ENCODE measurements around the gene FYN. TPM values are rescaled to one million over a fixed set of nuclear protein-coding genes. Genes with fewer than 3 reads are reported as not detected.

The FYN gene
- total and polyA plus RNA-seq, 2 of the 13 experiments (the other 11 are each of a cell fraction or from before 2014, with no cell fraction given): 15.5 to 24.6 TPM

GRCh38 chr6:111745186-111745585 lies 128.1 kb downstream of the FYN start:
- in situ Hi-C loops (cut with HindIII; ENCODE audit: extremely low pct_ligation_motif_present, low pct_unique_long_range_greater_than_20kb): no loop called here
- Histone ChIP-seq H3K79me2 (ENCODE audit: insufficient read depth, low read length) (no peaks in the 10 kb centered on the region), H3K36me3 (replicated peaks in 1 of 2; ENCODE audit: control insufficient read depth in 1 of 2, insufficient read depth in 2 of 2, low read length in 2 of 2) (no peaks in the 10 kb centered on the region), H3K4me2 (ENCODE audit: low read depth, low read length) (no peak overlapping the region), H3K9ac (ENCODE audit: insufficient read depth, low read depth, low read length) (no peak overlapping the region), H3K27ac (ENCODE audit: extremely low read length, insufficient read depth, low read length) (no peak overlapping the region), H3K4me1 (ENCODE audit: insufficient read depth, low read length) (no peaks in the 10 kb centered on the region), H3K27me3 (ENCODE audit: control insufficient read depth in 1 of 2, insufficient read depth in 2 of 2, low read length in 2 of 2) (no peaks in the 10 kb centered on the region), H3K4me3 (replicated peaks in 1 of 3; ENCODE audit: insufficient read depth in 1 of 3, low read depth in 2 of 3, low read length in 3 of 3) (no peak overlapping the region), H3K9me3 (ENCODE audit: low read length) (no peaks in the 10 kb centered on the region), H4K20me1 (ENCODE audit: insufficient read depth, low read length) (no peaks in the 10 kb centered on the region), H2AFZ (ENCODE audit: low read length) (no peak overlapping the region)
- no TSS peak for BruUV-seq (replicated peaks)
- no peak for ATAC-seq
- TF ChIP-seq, protein P1, sequence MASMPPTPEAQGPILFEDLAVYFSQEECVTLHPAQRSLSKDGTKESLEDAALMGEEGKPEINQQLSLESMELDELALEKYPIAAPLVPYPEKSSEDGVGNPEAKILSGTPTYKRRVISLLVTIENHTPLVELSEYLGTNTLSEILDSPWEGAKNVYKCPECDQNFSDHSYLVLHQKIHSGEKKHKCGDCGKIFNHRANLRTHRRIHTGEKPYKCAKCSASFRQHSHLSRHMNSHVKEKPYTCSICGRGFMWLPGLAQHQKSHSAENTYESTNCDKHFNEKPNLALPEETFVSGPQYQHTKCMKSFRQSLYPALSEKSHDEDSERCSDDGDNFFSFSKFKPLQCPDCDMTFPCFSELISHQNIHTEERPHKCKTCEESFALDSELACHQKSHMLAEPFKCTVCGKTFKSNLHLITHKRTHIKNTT (CRISPR knock-in tag; IDR thresholded peaks at IDR 0.05): no peak
- TF ChIP-seq SUZ12 (IDR thresholded peaks at IDR 0.05; ENCODE audit: low read depth, low read length) (no peak), RBAK (CRISPR knock-in tag; IDR thresholded peaks at IDR 0.05) (no peak), ZNF790 (CRISPR knock-in tag; IDR thresholded peaks at IDR 0.05; ENCODE audit: borderline replicate concordance) (no peak), RAD51 (IDR thresholded peaks at IDR 0.05; ENCODE audit: borderline replicate concordance) (no peak), GTF2F1 (IDR thresholded peaks at IDR 0.05; ENCODE audit: low read length) (no peak)
- DNase-seq (ENCODE audit: low spot score): no peak
- intact Hi-C loops (cut with micrococcal nuclease; ENCODE audit: unreplicated experiment): no loop called here
- ChIA-PET CTCF (ENCODE audit: low intra/inter-chr PET ratio, low total read pairs) (no interaction called here), POLR2A (no interaction called here)
- FAIRE-seq: no peak
- WGBS (ENCODE audit: low lambda C conversion rate): 89% methylated on average over 4 of the region's 4 CpGs

GRCh38 chr6:111743862-111744692 lies 129.2 kb downstream of the FYN start:
- no TSS peak for BruUV-seq (replicated peaks)
- no peak for FAIRE-seq
- no peaks in the 10 kb centered on the region for H4K20me1 ChIP-seq (ENCODE audit: insufficient read depth, low read length)
- ChIA-PET CTCF (ENCODE audit: low intra/inter-chr PET ratio, low total read pairs) (no interaction called here), POLR2A (no interaction called here)
- intact Hi-C loops (cut with micrococcal nuclease; ENCODE audit: unreplicated experiment): no loop called here
- no peak overlapping the region for H3K4me2 ChIP-seq (ENCODE audit: low read depth, low read length)
- H3K9me3 ChIP-seq (ENCODE audit: low read length): no peaks in the 10 kb centered on the region
- H3K4me1 ChIP-seq (ENCODE audit: insufficient read depth, low read length): no peaks in the 10 kb centered on the region
- H3K27me3 ChIP-seq (ENCODE audit: control insufficient read depth in 1 of 2, insufficient read depth in 2 of 2, low read length in 2 of 2): no peaks in the 10 kb centered on the region
- in situ Hi-C loops (cut with HindIII; ENCODE audit: extremely low pct_ligation_motif_present, low pct_unique_long_range_greater_than_20kb): no loop called here
- WGBS (ENCODE audit: low lambda C conversion rate): 84% methylated on average over 8 of the region's 8 CpGs
- DNase-seq (ENCODE audit: low spot score): no peak
- H3K36me3 ChIP-seq (replicated peaks in 1 of 2; ENCODE audit: control insufficient read depth in 1 of 2, insufficient read depth in 2 of 2, low read length in 2 of 2): no peaks in the 10 kb centered on the region
- ATAC-seq: no peak
- H3K79me2 ChIP-seq (ENCODE audit: insufficient read depth, low read length): no peaks in the 10 kb centered on the region
- H3K27ac ChIP-seq (ENCODE audit: extremely low read length, insufficient read depth, low read length): no peak overlapping the region
- no peak overlapping the region for H3K4me3 ChIP-seq (replicated peaks in 1 of 3; ENCODE audit: insufficient read depth in 1 of 3, low read depth in 2 of 3, low read length in 3 of 3)
- H2AFZ ChIP-seq (ENCODE audit: low read length): no peak overlapping the region
- H3K9ac ChIP-seq (ENCODE audit: insufficient read depth, low read depth, low read length): no peak overlapping the region
- TF ChIP-seq IKZF1 (IDR thresholded peaks at IDR 0.05) (no peak), RNF2 (conservative IDR thresholded peaks at IDR 0.05; ENCODE audit: low read depth) (no peak), PRDM10 (CRISPR knock-in tag; IDR thresholded peaks at IDR 0.05; ENCODE audit: low read depth) (no peak), NR2F2 (IDR thresholded peaks at IDR 0.05; ENCODE audit: borderline replicate concordance, low read depth) (no peak), ZMYM3 (CRISPR knock-in tag; IDR thresholded peaks at IDR 0.05) (no peak)
- TF ChIP-seq, protein P2, sequence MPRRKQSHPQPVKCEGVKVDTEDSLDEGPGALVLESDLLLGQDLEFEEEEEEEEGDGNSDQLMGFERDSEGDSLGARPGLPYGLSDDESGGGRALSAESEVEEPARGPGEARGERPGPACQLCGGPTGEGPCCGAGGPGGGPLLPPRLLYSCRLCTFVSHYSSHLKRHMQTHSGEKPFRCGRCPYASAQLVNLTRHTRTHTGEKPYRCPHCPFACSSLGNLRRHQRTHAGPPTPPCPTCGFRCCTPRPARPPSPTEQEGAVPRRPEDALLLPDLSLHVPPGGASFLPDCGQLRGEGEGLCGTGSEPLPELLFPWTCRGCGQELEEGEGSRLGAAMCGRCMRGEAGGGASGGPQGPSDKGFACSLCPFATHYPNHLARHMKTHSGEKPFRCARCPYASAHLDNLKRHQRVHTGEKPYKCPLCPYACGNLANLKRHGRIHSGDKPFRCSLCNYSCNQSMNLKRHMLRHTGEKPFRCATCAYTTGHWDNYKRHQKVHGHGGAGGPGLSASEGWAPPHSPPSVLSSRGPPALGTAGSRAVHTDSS (CRISPR knock-in tag; conservative IDR thresholded peaks at IDR 0.05): no peak

Data from HepG2 (cell line).